Muscle layer of colon (tissue), 2 donors: ENCODE results near the gene NKAIN4.
"Not testable (repeated sequence)": the region's sequence is repeated elsewhere in the genome, so short reads cannot be mapped to it uniquely, and the experiment has no call there.

Experiments used
- H3K27ac ChIP-seq: one replicate; pipeline ENCODE4 v1.7.0; 2013; ENCODE audit warnings: low read depth, mild to moderate bottlenecking, low read length, moderate library complexity
- H3K27me3 ChIP-seq, 2 donors: one replicate each; pipeline ENCODE4 v1.7.0; 2013; ENCODE audit warnings: low read length in 2 of 2, mild to moderate bottlenecking in 2 of 2; ENCODE audit not compliant: insufficient read depth in 2 of 2, control insufficient read depth in 1 of 2
- H3K36me3 ChIP-seq: one replicate; pipeline ENCODE4 v1.7.0; 2013; ENCODE audit warnings: mild to moderate bottlenecking, low read length; ENCODE audit not compliant: insufficient read depth
- H3K4me1 ChIP-seq: one replicate; pipeline ENCODE4 v1.7.0; 2013; ENCODE audit warnings: mild to moderate bottlenecking, low read length; ENCODE audit not compliant: insufficient read depth
- H3K4me3 ChIP-seq, 2 donors: one replicate each; pipeline ENCODE4 v1.7.0; 2013; ENCODE audit warnings: low read length in 2 of 2, low read depth in 1 of 2, mild to moderate bottlenecking in 1 of 2, moderate library complexity in 1 of 2
- H3K9ac ChIP-seq: one replicate; pipeline ENCODE4 v1.7.0; 2013; ENCODE audit warnings: low read length
- H3K9me3 ChIP-seq: one replicate; pipeline ENCODE4 v1.7.0; 2013; ENCODE audit warnings: mild to moderate bottlenecking, low read length
- donor health status: abdominal sarcoma.
- donor health status: Adenocarcinoma of cecum.

NKAIN4 gene

GRCh38 chr20:63259734-63260460 is 5.6 kb upstream of the NKAIN4 start:
- no peaks in the 10 kb centered on the region for H3K4me1 ChIP-seq
- no peak overlapping the region for H3K9ac ChIP-seq
- H3K9me3 ChIP-seq: no peaks in the 10 kb centered on the region
- no peak overlapping the region for H3K4me3 ChIP-seq
- H3K27me3 ChIP-seq: peaks cover 0 to 18% of the 10 kb centered on the region in 2 donors
- H3K27ac ChIP-seq: no peak overlapping the region
- no peaks in the 10 kb centered on the region for H3K36me3 ChIP-seq

DNA sequence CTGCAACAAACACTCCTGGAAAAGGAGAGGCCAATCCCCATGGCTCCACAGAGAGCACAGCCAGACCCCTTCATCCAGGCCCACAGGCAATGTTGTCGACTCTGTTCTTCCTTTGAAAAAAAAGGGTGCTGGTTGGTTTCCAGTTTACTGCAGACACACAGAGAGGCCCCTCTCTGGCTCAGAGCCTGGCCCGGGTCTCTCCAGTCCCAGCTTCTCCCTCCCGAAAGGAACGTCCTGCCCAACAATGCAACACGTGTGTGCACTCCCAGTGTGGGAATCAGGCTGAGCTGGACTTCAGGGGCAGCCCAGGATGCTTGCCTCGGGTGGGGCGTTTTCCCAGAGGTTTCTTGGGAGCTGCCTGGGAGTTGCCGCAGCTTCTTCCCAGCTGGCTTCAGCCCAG is 4.5 kb upstream of the NKAIN4 start:
- H3K27me3 ChIP-seq: peaks cover 0 to 25% of the 10 kb centered on the region in 2 donors
- no peaks in the 10 kb centered on the region for H3K4me1 ChIP-seq
- H3K9ac ChIP-seq: no peak overlapping the region
- no peaks in the 10 kb centered on the region for H3K36me3 ChIP-seq
- H3K27ac ChIP-seq: no peak overlapping the region
- no peak overlapping the region for H3K4me3 ChIP-seq
- H3K9me3 ChIP-seq: no peaks in the 10 kb centered on the region

GRCh38 chr20:63257629-63258028 is 3.4 kb upstream of the NKAIN4 start:
- no peak overlapping the region for H3K9ac ChIP-seq
- no peak overlapping the region for H3K4me3 ChIP-seq
- H3K9me3 ChIP-seq: no peaks in the 10 kb centered on the region
- H3K27me3 ChIP-seq: peaks cover 9 to 28% of the 10 kb centered on the region in 2 donors
- no peak overlapping the region for H3K27ac ChIP-seq
- H3K4me1 ChIP-seq: no peaks in the 10 kb centered on the region
- no peaks in the 10 kb centered on the region for H3K36me3 ChIP-seq

DNA sequence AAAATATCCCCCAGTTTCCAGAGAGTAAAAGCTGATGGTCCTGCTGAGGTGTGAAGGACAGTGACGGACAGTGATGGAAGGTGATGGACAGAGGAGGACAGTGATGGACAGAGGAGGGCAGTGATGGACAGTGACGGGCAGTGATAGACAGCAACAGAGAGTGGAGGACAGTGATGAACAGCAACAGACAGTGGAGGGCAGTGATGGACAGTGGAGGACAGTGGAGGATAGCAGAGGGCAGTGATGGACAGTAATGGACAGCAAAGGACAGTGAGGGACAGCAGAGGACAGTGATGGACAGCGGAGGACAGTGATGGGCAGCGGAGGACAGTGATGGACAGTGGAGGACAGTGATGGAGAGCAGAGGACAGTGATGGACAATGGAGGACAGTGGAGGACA is 2.7 kb upstream of the NKAIN4 start:
- H3K4me1 ChIP-seq: no peaks in the 10 kb centered on the region
- no peak overlapping the region for H3K4me3 ChIP-seq
- peaks cover 9 to 29% of the 10 kb centered on the region in 2 donors for H3K27me3 ChIP-seq
- H3K27ac ChIP-seq: no peak overlapping the region
- no peaks in the 10 kb centered on the region for H3K36me3 ChIP-seq
- H3K9ac ChIP-seq: no peak overlapping the region
- no peaks in the 10 kb centered on the region for H3K9me3 ChIP-seq

- Histone ChIP-seq H3K9me3 (no peaks in the 10 kb centered on the region), H3K4me1 (no peaks in the 10 kb centered on the region), H3K36me3 (no peaks in the 10 kb centered on the region), H3K4me3 (no peak overlapping the region), H3K9ac (no peak overlapping the region), H3K27me3 (peaks cover 9 to 26% of the 10 kb centered on the region in 2 donors), H3K27ac (no peak overlapping the region)
These were observed 1.9 kb upstream of the NKAIN4 start for GRCh38 chr20:63255931-63256704.

GRCh38 chr20:63254606-63255384 is 532 bp upstream of the NKAIN4 start:
- Histone ChIP-seq H3K9ac (no peak overlapping the region), H3K27ac (no peak overlapping the region), H3K36me3 (no peaks in the 10 kb centered on the region), H3K4me3 (no peak overlapping the region), H3K4me1 (no peaks in the 10 kb centered on the region), H3K9me3 (no peaks in the 10 kb centered on the region), H3K27me3 (peaks cover 9 to 27% of the 10 kb centered on the region in 2 donors)

- H3K27ac ChIP-seq: no peak overlapping the region
- H3K36me3 ChIP-seq: no peaks in the 10 kb centered on the region
- H3K9me3 ChIP-seq: no peaks in the 10 kb centered on the region
- H3K4me1 ChIP-seq: no peaks in the 10 kb centered on the region
- H3K27me3 ChIP-seq: peaks cover 9 to 36% of the 10 kb centered on the region in 2 donors
- H3K9ac ChIP-seq: no peak overlapping the region
- H3K4me3 ChIP-seq: no peak overlapping the region
These were observed 628 bp downstream of the NKAIN4 start for GRCh38 chr20:63253438-63254231.

DNA sequence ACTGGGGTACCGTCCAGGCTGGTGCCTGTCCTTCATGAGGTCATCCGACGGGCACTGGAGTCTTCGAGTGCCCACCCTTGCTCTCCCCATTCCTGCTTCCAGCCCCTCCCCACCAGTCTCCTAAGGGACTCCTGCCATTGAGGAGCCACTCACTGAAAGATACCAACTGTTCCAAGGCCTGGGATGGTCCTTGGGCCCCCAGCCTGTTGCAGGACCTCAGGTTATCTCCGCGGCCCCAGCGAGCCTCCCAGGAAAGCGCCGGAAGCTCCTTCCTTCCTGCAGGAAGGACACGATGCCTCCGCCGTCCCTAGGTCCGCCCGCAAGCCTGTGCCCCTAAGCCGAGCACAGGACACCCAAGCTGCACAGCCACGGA is 1.2 kb downstream of the NKAIN4 start:
- Histone ChIP-seq H3K4me1 (no peaks in the 10 kb centered on the region), H3K4me3 (no peak overlapping the region), H3K27ac (no peak overlapping the region), H3K9ac (no peak overlapping the region), H3K27me3 (peaks cover 9 to 41% of the 10 kb centered on the region in 2 donors), H3K36me3 (no peaks in the 10 kb centered on the region), H3K9me3 (no peaks in the 10 kb centered on the region)

DNA sequence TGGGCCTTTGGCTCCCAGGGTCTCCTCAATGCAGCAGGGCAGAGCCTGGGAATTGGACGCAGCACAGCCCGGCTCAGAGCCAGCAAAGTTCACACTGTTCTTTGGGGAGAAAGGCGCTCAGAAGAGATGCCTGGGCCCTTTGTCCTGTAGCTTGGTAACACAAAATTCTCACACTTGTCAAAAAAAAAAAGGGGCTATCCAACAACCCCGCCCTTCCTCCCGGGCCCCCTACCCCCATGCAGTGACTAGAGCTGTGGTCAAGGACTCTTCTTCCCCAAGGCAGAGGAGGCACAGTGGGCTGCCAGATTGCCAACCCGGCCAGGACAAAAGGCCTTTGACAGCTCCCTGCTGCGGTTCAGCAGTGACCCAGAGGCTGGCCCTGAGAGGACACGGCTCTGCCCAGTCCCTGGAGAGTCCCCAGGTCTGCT is 2.0 kb downstream of the NKAIN4 start:
- Histone ChIP-seq H3K27ac (no peak overlapping the region), H3K4me1 (no peaks in the 10 kb centered on the region), H3K27me3 (peaks cover 9 to 49% of the 10 kb centered on the region in 2 donors), H3K36me3 (no peaks in the 10 kb centered on the region), H3K9me3 (no peaks in the 10 kb centered on the region), H3K9ac (no peak overlapping the region), H3K4me3 (no peak overlapping the region)

DNA sequence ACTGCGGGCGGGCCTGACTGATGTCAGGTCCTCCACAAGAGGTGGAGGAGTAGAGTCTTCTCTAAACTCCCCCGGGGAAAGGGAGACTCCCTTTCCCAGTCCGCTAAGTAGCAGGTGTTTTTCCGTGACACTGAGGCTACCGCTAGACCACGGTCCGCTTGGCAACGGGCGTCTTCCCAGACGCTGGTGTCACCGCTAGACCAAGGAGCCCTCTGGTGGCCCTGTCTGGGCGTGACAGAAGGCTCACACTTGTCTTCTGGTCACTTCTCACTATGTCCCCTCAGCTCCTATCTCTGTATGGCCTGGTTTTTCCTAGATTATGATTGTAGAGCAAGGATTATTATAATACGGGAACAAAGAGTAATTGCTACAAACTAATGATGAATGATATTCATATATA is 2.9 kb downstream of the NKAIN4 start:
- H3K4me1 ChIP-seq, H3K9me3 ChIP-seq, H3K36me3 ChIP-seq, H3K4me3 ChIP-seq, H3K9ac ChIP-seq, H3K27ac ChIP-seq: not testable (repeated sequence)
- H3K27me3 ChIP-seq: peaks cover 9 to 53% of the 10 kb centered on the region in 2 donors

- Histone ChIP-seq H3K36me3 (no peaks in the 10 kb centered on the region), H3K9ac (no peak overlapping the region), H3K27ac (no peak overlapping the region), H3K9me3 (no peaks in the 10 kb centered on the region), H3K4me3 (no peak overlapping the region), H3K27me3 (peaks cover 9 to 47% of the 10 kb centered on the region in 2 donors), H3K4me1 (no peaks in the 10 kb centered on the region)
These were observed 4.4 kb downstream of the NKAIN4 start for GRCh38 chr20:63249891-63250290.
